ENCODE results near the gene TMEM248. TPM values are rescaled to one million over a fixed set of nuclear protein-coding genes. Genes with fewer than 3 reads are reported as not detected.

TMEM248 gene
- total RNA-seq, 1 experiment from 2014 or later = 70.5 TPM

DNA sequence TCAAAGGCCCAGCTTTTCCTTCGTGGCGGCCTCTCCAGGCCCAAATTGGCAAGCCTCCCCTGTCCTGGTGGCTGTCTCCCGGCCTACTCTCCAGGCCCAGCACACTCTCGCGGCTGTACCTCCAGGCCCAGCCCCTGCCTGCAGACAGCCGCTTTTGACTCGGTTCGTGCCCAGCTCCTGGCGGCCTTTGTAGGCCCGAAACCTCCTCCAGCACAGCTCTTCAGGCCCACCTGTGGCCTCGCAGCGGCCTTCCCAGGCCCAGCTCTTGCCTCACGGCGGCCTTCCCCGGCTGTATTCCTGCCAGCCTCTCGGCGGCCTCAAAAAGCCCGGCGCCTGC is 18.2 kb upstream of the TMEM248 start:
- no TSS peak for BruUV-seq (replicated peaks)
- CTCF ChIA-PET = interaction anchor here (0.5 kb wide), 1 partner anchor 725 kb away, joined by 4 read pairs; no protein-coding TSS in a partner anchor

DNA sequence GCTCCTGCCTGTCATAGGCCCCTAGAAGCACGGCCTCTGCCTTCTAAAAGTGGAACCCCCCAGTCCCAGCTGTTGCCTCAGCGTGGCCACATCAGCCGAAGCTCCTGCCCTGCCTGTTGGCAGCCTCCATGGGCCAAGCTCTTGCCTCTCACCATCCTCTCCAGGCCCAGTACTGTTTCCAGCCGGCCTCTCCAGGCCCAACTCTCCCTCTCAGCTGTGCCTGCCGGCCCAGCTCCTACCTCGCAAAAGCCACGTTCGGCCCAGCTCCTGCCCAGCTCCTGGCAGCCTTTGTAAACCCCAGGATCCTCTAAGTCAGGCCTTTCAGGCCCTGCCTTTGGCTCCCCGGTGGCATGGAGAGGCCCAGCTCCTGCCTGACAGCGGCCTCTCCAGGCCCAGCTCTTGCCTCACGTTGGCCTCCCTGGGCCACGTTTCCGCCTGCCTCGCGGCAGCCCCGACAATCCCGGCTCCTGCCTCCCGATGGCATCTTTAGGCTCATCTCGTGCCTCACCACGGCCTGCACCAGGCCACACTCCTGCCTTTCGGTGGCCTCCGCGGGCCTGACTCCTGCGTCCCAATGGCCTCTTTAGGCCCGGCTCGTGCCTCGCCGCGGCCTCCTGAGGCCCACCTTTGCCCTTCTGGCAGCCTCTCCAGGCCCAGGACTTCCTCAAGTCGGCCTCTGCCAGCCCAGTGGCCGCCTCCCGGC is 17.5 kb upstream of the TMEM248 start:
- intact Hi-C loops (cut with micrococcal nuclease; ENCODE audit: unreplicated experiment) = no loop called here
- TF ChIP-seq, protein P1, sequence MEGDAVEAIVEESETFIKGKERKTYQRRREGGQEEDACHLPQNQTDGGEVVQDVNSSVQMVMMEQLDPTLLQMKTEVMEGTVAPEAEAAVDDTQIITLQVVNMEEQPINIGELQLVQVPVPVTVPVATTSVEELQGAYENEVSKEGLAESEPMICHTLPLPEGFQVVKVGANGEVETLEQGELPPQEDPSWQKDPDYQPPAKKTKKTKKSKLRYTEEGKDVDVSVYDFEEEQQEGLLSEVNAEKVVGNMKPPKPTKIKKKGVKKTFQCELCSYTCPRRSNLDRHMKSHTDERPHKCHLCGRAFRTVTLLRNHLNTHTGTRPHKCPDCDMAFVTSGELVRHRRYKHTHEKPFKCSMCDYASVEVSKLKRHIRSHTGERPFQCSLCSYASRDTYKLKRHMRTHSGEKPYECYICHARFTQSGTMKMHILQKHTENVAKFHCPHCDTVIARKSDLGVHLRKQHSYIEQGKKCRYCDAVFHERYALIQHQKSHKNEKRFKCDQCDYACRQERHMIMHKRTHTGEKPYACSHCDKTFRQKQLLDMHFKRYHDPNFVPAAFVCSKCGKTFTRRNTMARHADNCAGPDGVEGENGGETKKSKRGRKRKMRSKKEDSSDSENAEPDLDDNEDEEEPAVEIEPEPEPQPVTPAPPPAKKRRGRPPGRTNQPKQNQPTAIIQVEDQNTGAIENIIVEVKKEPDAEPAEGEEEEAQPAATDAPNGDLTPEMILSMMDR (IDR thresholded peaks at IDR 0.05; ENCODE audit: unreplicated experiment) = no peak
- Mint-ChIP-seq H3K4me3 (ENCODE audit: low read depth, unreplicated experiment) (no peak overlapping the region), H3K4me1 (ENCODE audit: low read depth, unreplicated experiment) (no peaks in the 10 kb centered on the region), H3K36me3 (ENCODE audit: insufficient read depth, unreplicated experiment) (peaks cover 29% of the 10 kb centered on the region), H3K9me3 (ENCODE audit: low read depth, unreplicated experiment) (no peaks in the 10 kb centered on the region), H3K27ac (ENCODE audit: unreplicated experiment) (no peak overlapping the region), H3K27me3 (ENCODE audit: unreplicated experiment) (no peaks in the 10 kb centered on the region)
- BruUV-seq (replicated peaks) = no TSS peak
- CTCF ChIA-PET = interaction anchor here (0.5 kb wide), 1 partner anchor 726 kb away, joined by 4 read pairs; no protein-coding TSS in a partner anchor
- DNase-seq = no peak

More for the DNA sequence above, 18.2 kb upstream of the TMEM248 start:
- DNase-seq = no peak
- TF ChIP-seq, protein P1 (IDR thresholded peaks at IDR 0.05; ENCODE audit: unreplicated experiment) = no peak
- no peaks in the 10 kb centered on the region for H3K4me1 Mint-ChIP-seq (ENCODE audit: low read depth, unreplicated experiment)
- peaks cover 29% of the 10 kb centered on the region for H3K36me3 Mint-ChIP-seq (ENCODE audit: insufficient read depth, unreplicated experiment)
- intact Hi-C loops (cut with micrococcal nuclease; ENCODE audit: unreplicated experiment) = no loop called here
- H3K9me3 Mint-ChIP-seq (ENCODE audit: low read depth, unreplicated experiment) = no peaks in the 10 kb centered on the region
- no peak overlapping the region for H3K27ac Mint-ChIP-seq (ENCODE audit: unreplicated experiment)
- no peak overlapping the region for H3K4me3 Mint-ChIP-seq (ENCODE audit: low read depth, unreplicated experiment)
- no peaks in the 10 kb centered on the region for H3K27me3 Mint-ChIP-seq (ENCODE audit: unreplicated experiment)

DNA sequence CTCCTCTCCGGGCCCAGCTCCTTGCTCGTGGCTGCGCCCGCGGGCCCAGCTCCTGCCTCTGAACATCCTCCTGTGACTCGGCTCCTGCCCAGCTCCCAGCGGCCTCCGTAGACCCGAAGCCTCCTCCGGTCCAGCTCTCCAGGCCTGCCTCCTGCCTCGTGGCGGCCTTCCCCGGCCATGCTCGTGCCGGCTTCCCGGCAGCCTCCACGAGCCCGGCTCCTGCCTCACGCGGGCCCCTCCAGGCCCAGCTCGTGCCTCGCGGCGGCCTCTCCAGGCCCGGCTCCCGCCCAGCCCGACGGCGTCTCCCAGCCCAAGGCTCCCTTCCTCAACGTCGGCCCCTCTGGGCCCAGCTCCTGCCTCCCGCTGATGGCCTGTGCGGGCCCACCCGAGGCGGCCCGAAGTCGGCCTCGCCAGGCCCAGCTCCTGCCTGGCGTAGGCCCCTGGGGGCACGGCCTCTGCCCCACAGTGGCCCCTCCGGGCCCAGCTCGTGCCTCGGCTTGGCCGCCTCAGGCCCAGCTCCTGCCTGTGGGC is 16.9 kb upstream of the TMEM248 start:
- Mint-ChIP-seq H3K27ac (ENCODE audit: unreplicated experiment) (no peak overlapping the region), H3K4me1 (ENCODE audit: low read depth, unreplicated experiment) (no peaks in the 10 kb centered on the region), H3K36me3 (ENCODE audit: insufficient read depth, unreplicated experiment) (peaks cover 29% of the 10 kb centered on the region), H3K27me3 (ENCODE audit: unreplicated experiment) (no peaks in the 10 kb centered on the region), H3K4me3 (ENCODE audit: low read depth, unreplicated experiment) (no peak overlapping the region), H3K9me3 (ENCODE audit: low read depth, unreplicated experiment) (no peaks in the 10 kb centered on the region)
- BruUV-seq (replicated peaks) = no TSS peak
- DNase-seq = no peak
- intact Hi-C loops (cut with micrococcal nuclease; ENCODE audit: unreplicated experiment) = no loop called here
- TF ChIP-seq, protein P1 (IDR thresholded peaks at IDR 0.05; ENCODE audit: unreplicated experiment) = no peak
- CTCF ChIA-PET = interaction anchor here (0.6 kb wide), 1 partner anchor 322 kb away, joined by 3 read pairs; no protein-coding TSS in a partner anchor

DNA sequence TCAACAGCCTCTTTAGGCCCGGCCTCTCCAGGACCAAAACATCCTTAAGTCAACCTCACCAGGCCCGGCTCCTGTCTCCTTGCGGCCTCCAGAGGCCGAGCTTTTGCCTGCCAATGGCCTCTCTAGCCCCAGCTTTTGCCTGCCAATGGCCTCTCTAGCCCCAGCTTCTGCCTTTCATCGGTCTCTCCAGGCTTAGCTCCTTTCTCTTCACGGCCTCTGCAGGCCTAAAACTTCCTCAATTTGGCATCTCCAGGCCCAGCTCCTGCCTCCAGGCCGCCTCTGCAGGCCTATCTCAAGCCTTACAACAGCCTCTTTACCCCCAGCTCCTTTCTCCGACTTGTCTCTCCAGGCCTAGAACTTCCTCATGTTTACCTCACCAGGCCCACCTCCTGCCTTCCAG is 15.7 kb upstream of the TMEM248 start:
- TF ChIP-seq, protein P1 (IDR thresholded peaks at IDR 0.05; ENCODE audit: unreplicated experiment) = no peak
- H3K9me3 Mint-ChIP-seq (ENCODE audit: low read depth, unreplicated experiment) = no peaks in the 10 kb centered on the region
- no peak overlapping the region for H3K27ac Mint-ChIP-seq (ENCODE audit: unreplicated experiment)
- no peaks in the 10 kb centered on the region for H3K4me1 Mint-ChIP-seq (ENCODE audit: low read depth, unreplicated experiment)
- no peaks in the 10 kb centered on the region for H3K27me3 Mint-ChIP-seq (ENCODE audit: unreplicated experiment)
- no peak for DNase-seq
- CTCF ChIA-PET = no interaction called here
- intact Hi-C loops (cut with micrococcal nuclease; ENCODE audit: unreplicated experiment) = no loop called here
- H3K4me3 Mint-ChIP-seq (ENCODE audit: low read depth, unreplicated experiment) = no peak overlapping the region
- peaks cover 25% of the 10 kb centered on the region for H3K36me3 Mint-ChIP-seq (ENCODE audit: insufficient read depth, unreplicated experiment)
- BruUV-seq (replicated peaks) = no TSS peak
